Keratinocyte (primary cell): ENCODE results near the gene SFRP2. TPM values are rescaled to one million over a fixed set of nuclear protein-coding genes. Genes with fewer than 3 reads are reported as not detected.

Source experiments
- DNase-seq: peaks from one replicate; pipeline ENCODE4 v3.0.0-alpha.2; 2011; ENCODE audit warnings: low read depth, missing footprints, low spot score
- FAIRE-seq: peaks from 2 replicates; lab custom pipeline; 2011; peaks lifted over from hg19 to GRCh38; lab: Jason Lieb, UNC
- H2AFZ ChIP-seq: 2 replicates; pipeline ENCODE4 v1.6.0; 2012; ENCODE audit warnings: low read length, control low read depth, inconsistent platforms; ENCODE audit not compliant: control insufficient read depth
- H3K27ac ChIP-seq: 2 replicates; pipeline ENCODE4 v1.5.1; 2011; ENCODE audit warnings: low read length; ENCODE audit not compliant: control insufficient read depth, insufficient read depth
- H3K27me3 ChIP-seq: 3 replicates; pipeline ENCODE4 v1.6.0; 2011; ENCODE audit warnings: low read length; ENCODE audit not compliant: control insufficient read depth, insufficient read depth; ENCODE audit errors: extremely low read depth
- H3K36me3 ChIP-seq, 2 experiments: 2 replicates in 1 of 2; 3 replicates in 1 of 2; pipeline ENCODE4 v1.5.1; 2011; ENCODE audit warnings: low read length in 2 of 2, mild to moderate bottlenecking in 1 of 2; ENCODE audit not compliant: control insufficient read depth in 2 of 2, insufficient read depth in 2 of 2; ENCODE audit errors: extremely low read depth in 1 of 2
- H3K4me1 ChIP-seq: 3 replicates; pipeline ENCODE4 v1.5.1; 2011; ENCODE audit warnings: low read length; ENCODE audit not compliant: control insufficient read depth, insufficient read depth; ENCODE audit errors: extremely low read depth
- H3K4me2 ChIP-seq: 3 replicates; pipeline ENCODE4 v1.6.0; 2011; ENCODE audit warnings: low read depth, low read length; ENCODE audit not compliant: control insufficient read depth, insufficient read depth; ENCODE audit errors: extremely low read depth
- H3K4me3 ChIP-seq, 3 experiments: fragments of 200-600 bp in 1 of 3; sonication (generic) in 1 of 3; 2 replicates in 2 of 3; 3 replicates in 1 of 3; pipeline ENCODE4 v1.5.1; 2011 to 2016; ENCODE audit warnings: low read length in 3 of 3, mild to moderate bottlenecking in 3 of 3, control low read depth in 2 of 3, inconsistent platforms in 1 of 3, low read depth in 1 of 3, mixed read lengths in 1 of 3, mixed run types in 1 of 3, moderate library complexity in 1 of 3; ENCODE audit not compliant: control insufficient read depth in 2 of 3, insufficient read depth in 2 of 3; ENCODE audit errors: extremely low read depth in 1 of 3
- H3K79me2 ChIP-seq: 2 replicates; pipeline ENCODE4 v1.6.0; 2012; ENCODE audit warnings: low read length; ENCODE audit not compliant: control insufficient read depth, insufficient read depth
- H3K9ac ChIP-seq: 3 replicates; pipeline ENCODE4 v1.6.0; 2011; ENCODE audit warnings: low read length; ENCODE audit not compliant: control insufficient read depth, insufficient read depth; ENCODE audit errors: extremely low read depth
- H3K9me1 ChIP-seq: 3 replicates; pipeline ENCODE4 v1.6.0; 2011; ENCODE audit warnings: low read length; ENCODE audit not compliant: control insufficient read depth, insufficient read depth; ENCODE audit errors: extremely low read depth
- H3K9me3 ChIP-seq: 2 replicates; pipeline ENCODE4 v1.5.1; 2012; ENCODE audit warnings: low read depth, low read length; ENCODE audit not compliant: control insufficient read depth
- H4K20me1 ChIP-seq: 3 replicates; pipeline ENCODE4 v1.6.0; 2011; ENCODE audit warnings: low read length; ENCODE audit not compliant: control insufficient read depth, insufficient read depth; ENCODE audit errors: extremely low read depth
- CTCF ChIP-seq, 3 experiments: IDR thresholded peaks in 1 of 3; conservative IDR thresholded peaks in 1 of 3; optimal IDR thresholded peaks in 1 of 3; 2 replicates in 2 of 3; 3 replicates in 1 of 3; pipeline versions ENCODE3 to v1.5.1; 2011; ENCODE audit warnings: low read length in 3 of 3, mild to moderate bottlenecking in 3 of 3, moderate library complexity in 2 of 3, control low read depth in 1 of 3, inconsistent platforms in 1 of 3; ENCODE audit not compliant: insufficient read depth in 2 of 3; ENCODE audit errors: extremely low read depth in 1 of 3
- EZH2 ChIP-seq: IDR thresholded peaks from one replicate; pipeline ENCODE4 v1.6.1; 2012; ENCODE audit warnings: inconsistent platforms, mild to moderate bottlenecking, low read length, moderate library complexity
- dilution Hi-C: fragments of 300-500 bp; cut with MboI; formaldehyde crosslinking; loops from one replicate; pipeline ENCODE4 v1.7.0; 2020; ENCODE audit warnings: low sequenced_read_pairs; ENCODE audit not compliant: extremely low pct_ligation_motif_present
- polyA plus RNA-seq, 5 experiments: library from polyadenylated mRNA; depleted of rRNA in 3 of 5; stranded (reverse) in 3 of 5; stranded (forward) in 1 of 5; unstranded in 1 of 5; fragments of >200 nt; gene quantifications; 1 replicate in 1 of 5; 2 replicates in 3 of 5; 3 replicates in 1 of 5; pipeline versions ENCODE4 v1.2.1 to v1.2.3, GENCODE V29; 2011 to 2012; ENCODE audit warnings: missing spikeins in 2 of 5, low read depth in 1 of 5, low replicate concordance in 1 of 5

SFRP2 gene
- polyA plus RNA-seq, 1 donor (not counting 4 experiments of a cell fraction or from before 2014, with no cell fraction given): not detected

- DNase-seq: no peak
- dilution Hi-C loops: no loop called here
Observed at GRCh38 chr4:153822316-153822715, 33.4 kb upstream of the SFRP2 start.

GRCh38 chr4:153817466-153817865 is 28.6 kb upstream of the SFRP2 start:
- H3K9me3 ChIP-seq: no peaks in the 10 kb centered on the region
- no peak overlapping the region for H3K27ac ChIP-seq
- no peak for TF ChIP-seq EZH2
- no peak overlapping the region for H2AFZ ChIP-seq
- dilution Hi-C loops: no loop called here
- no peaks in the 10 kb centered on the region for H4K20me1 ChIP-seq
- H3K27me3 ChIP-seq: no peaks in the 10 kb centered on the region
- H3K36me3 ChIP-seq: no peaks in the 10 kb centered on the region
- H3K4me3 ChIP-seq: no peak overlapping the region
- DNase-seq (no peak), FAIRE-seq (no peak)
- H3K79me2 ChIP-seq: no peaks in the 10 kb centered on the region
- no peak overlapping the region for H3K4me2 ChIP-seq
- no peaks in the 10 kb centered on the region for H3K4me1 ChIP-seq
- H3K9me1 ChIP-seq: no peaks in the 10 kb centered on the region
- H3K9ac ChIP-seq: no peak overlapping the region

More at GRCh38 chr4:153822316-153822715, 33.4 kb upstream of the SFRP2 start:
- no peak for FAIRE-seq
- no peak overlapping the region for H3K27ac ChIP-seq
- H3K9ac ChIP-seq: no peak overlapping the region
- no peak overlapping the region for H3K4me2 ChIP-seq
- H3K9me3 ChIP-seq: no peaks in the 10 kb centered on the region
- H3K27me3 ChIP-seq: no peaks in the 10 kb centered on the region
- TF ChIP-seq EZH2 (no peak), CTCF (optimal IDR thresholded peaks at IDR 0.05 in 1 of 3, IDR thresholded peaks at IDR 0.05 in 1 of 3, conservative IDR thresholded peaks at IDR 0.05 in 1 of 3; ENCODE audit: extremely low read depth in 1 of 3, insufficient read depth in 2 of 3, low read length in 3 of 3) (no peak)
- no peaks in the 10 kb centered on the region for H4K20me1 ChIP-seq
- no peaks in the 10 kb centered on the region for H3K79me2 ChIP-seq
- no peak overlapping the region for H2AFZ ChIP-seq
- H3K4me3 ChIP-seq: no peak overlapping the region
- no peaks in the 10 kb centered on the region for H3K36me3 ChIP-seq
- no peaks in the 10 kb centered on the region for H3K4me1 ChIP-seq
- no peaks in the 10 kb centered on the region for H3K9me1 ChIP-seq

GRCh38 chr4:153816542-153816941 is 27.7 kb upstream of the SFRP2 start:
- H3K27ac ChIP-seq: no peak overlapping the region
- no peak overlapping the region for H3K9ac ChIP-seq
- H3K36me3 ChIP-seq: no peaks in the 10 kb centered on the region
- H3K27me3 ChIP-seq: no peaks in the 10 kb centered on the region
- DNase-seq (no peak), FAIRE-seq (no peak)
- H3K9me3 ChIP-seq: no peaks in the 10 kb centered on the region
- no peak overlapping the region for H2AFZ ChIP-seq
- H3K4me1 ChIP-seq: no peaks in the 10 kb centered on the region
- no peak overlapping the region for H3K4me3 ChIP-seq
- no peaks in the 10 kb centered on the region for H3K79me2 ChIP-seq
- no peaks in the 10 kb centered on the region for H4K20me1 ChIP-seq
- dilution Hi-C loops: no loop called here
- no peaks in the 10 kb centered on the region for H3K9me1 ChIP-seq
- no peak overlapping the region for H3K4me2 ChIP-seq
- TF ChIP-seq CTCF (optimal IDR thresholded peaks at IDR 0.05 in 1 of 3, IDR thresholded peaks at IDR 0.05 in 1 of 3, conservative IDR thresholded peaks at IDR 0.05 in 1 of 3; ENCODE audit: extremely low read depth in 1 of 3, insufficient read depth in 2 of 3, low read length in 3 of 3): no peak
- no peak for TF ChIP-seq EZH2
